Tongue (tissue), 2 donors: ENCODE data around the gene KRT78. TPM values are rescaled to one million over a fixed set of nuclear protein-coding genes. Genes with fewer than 3 reads are reported as not detected.

ENCODE experiments used
- DNase-seq: peaks from one replicate; pipeline ENCODE4 v3.0.0-alpha.2; 2015
- total RNA-seq: library from RNA; depleted of rRNA; stranded (reverse); fragments of >200 nt; gene quantifications from one replicate; pipeline ENCODE4 v1.2.3, GENCODE V29; 2014

KRT78 gene
- total RNA-seq, 1 donor from 2014 or later, result 64.7 TPM

GRCh38 chr12:52812073-52812400 lies 36.8 kb downstream of the KRT78 start:
- DNase-seq, result no peak

GRCh38 chr12:52811191-52812072 lies 37.4 kb downstream of the KRT78 start:
- no peak for DNase-seq

GRCh38 chr12:52810554-52810953 lies 38.2 kb downstream of the KRT78 start:
- no peak for DNase-seq

GRCh38 chr12:52809166-52809565 lies 39.6 kb downstream of the KRT78 start:
- DNase-seq, result no peak

- DNase-seq, result no peak
These were observed 40.1 kb downstream of the KRT78 start for GRCh38 chr12:52808573-52809160.

GRCh38 chr12:52807544-52808470 lies 41.0 kb downstream of the KRT78 start:
- no peak for DNase-seq

GRCh38 chr12:52806821-52807543 lies 41.8 kb downstream of the KRT78 start:
- DNase-seq, result no peak

GRCh38 chr12:52806169-52806811 lies 42.5 kb downstream of the KRT78 start:
- no peak for DNase-seq

- no peak for DNase-seq
These were observed 43.1 kb downstream of the KRT78 start for GRCh38 chr12:52805739-52806138.

GRCh38 chr12:52805000-52805399 lies 43.8 kb downstream of the KRT78 start:
- no peak for DNase-seq

- no peak for DNase-seq
These were observed 46.4 kb downstream of the KRT78 start for GRCh38 chr12:52802442-52802841.

- no peak for DNase-seq
These were observed 47.0 kb downstream of the KRT78 start for GRCh38 chr12:52801773-52802172.

GRCh38 chr12:52800259-52800917 lies 48.4 kb downstream of the KRT78 start:
- DNase-seq, result no peak

GRCh38 chr12:52799505-52800211 lies 49.1 kb downstream of the KRT78 start:
- DNase-seq, result no peak

GRCh38 chr12:52798671-52799504 lies 49.9 kb downstream of the KRT78 start:
- no peak for DNase-seq

- no peak for DNase-seq
These were observed 50.7 kb downstream of the KRT78 start for GRCh38 chr12:52798003-52798670.

GRCh38 chr12:52797529-52797894 lies 51.3 kb downstream of the KRT78 start:
- no peak for DNase-seq

GRCh38 chr12:52796839-52797528 lies 51.8 kb downstream of the KRT78 start:
- DNase-seq, result no peak
